Heart left ventricle (tissue), 16 donors: ENCODE data around the gene TMC4. TPM values are rescaled to one million over a fixed set of nuclear protein-coding genes. Genes with fewer than 3 reads are reported as not detected.
A peak's percentile ranks its signal among the peaks of the same experiment; 100 is the strongest.

Experiments used
- ATAC-seq, 4 donors: fragments of 200-7000 bp; cut with Tn5 transposase; one replicate each; pipeline ENCODE4 v1.9.1; 2020 to 2022; ENCODE audit warnings: moderate library complexity in 4 of 4, mild to moderate bottlenecking in 3 of 4, moderate number of reproducible peaks in 1 of 4
- DNase-seq, 5 donors: peaks; one replicate each; pipeline ENCODE4 v3.0.0-alpha.2; 2020
- H3K27ac ChIP-seq, 12 donors: fragments of 200-600 bp; sonication (generic) in 4 of 12; one replicate each; pipeline versions ENCODE4 v1.5.0 to v1.8.0; 2016 to 2022; ENCODE audit warnings: mild to moderate bottlenecking in 2 of 12
- H3K27me3 ChIP-seq, 9 donors: fragments of 200-600 bp; sonication (generic) in 2 of 9; one replicate each; pipeline versions ENCODE4 v1.5.1 to v1.8.0; 2016 to 2022; ENCODE audit warnings: mild to moderate bottlenecking in 3 of 9
- H3K36me3 ChIP-seq, 9 donors: fragments of 200-600 bp; sonication (generic) in 2 of 9; one replicate each; pipeline versions ENCODE4 v1.5.0 to v1.8.0; 2018 to 2022; ENCODE audit warnings: mild to moderate bottlenecking in 2 of 9
- H3K4me1 ChIP-seq, 12 donors: fragments of 200-600 bp; sonication (generic) in 4 of 12; one replicate each; pipeline versions ENCODE4 v1.5.0 to v1.8.0; 2016 to 2022; ENCODE audit warnings: mild to moderate bottlenecking in 3 of 12
- H3K4me3 ChIP-seq, 12 donors: fragments of 200-600 bp; sonication (generic) in 4 of 12; one replicate each; pipeline versions ENCODE4 v1.5.0 to v1.8.0; 2017 to 2022; ENCODE audit warnings: mild to moderate bottlenecking in 9 of 12, moderate library complexity in 4 of 12
- H3K9me3 ChIP-seq, 12 donors: fragments of 200-600 bp; sonication (generic) in 4 of 12; one replicate each; pipeline versions ENCODE4 v1.5.0 to v1.8.0; 2016 to 2022; ENCODE audit warnings: mild to moderate bottlenecking in 1 of 12
- POLR2A ChIP-seq, 2 donors: fragments of 450-650 bp; IDR thresholded peaks; one replicate each; pipeline ENCODE4 v1.6.1; 2017; ENCODE audit warnings: antibody characterized with exemption in 2 of 2, mild to moderate bottlenecking in 2 of 2, moderate library complexity in 2 of 2
- WGBS, 4 donors: extraction: QIAGEN DNeasy Blood & Tissue Kit in 2 of 4; methylation state at CpG; one replicate each; pipeline versions ENCODE4 v1.1.5 to v1.1.7; 2013 to 2018; 5-methylcytosine and 5-hydroxymethylcytosine counted together
- intact Hi-C, 10 donors: fragments of 100-400 bp; cut with DNase I; formaldehyde crosslinking; loops; one replicate each; pipeline versions ENCODE4 v1.11.1 to v1.14.2; 2022
- polyA plus RNA-seq, 2 donors: library from polyadenylated mRNA; stranded (reverse); fragments of 200-250 nt; gene quantifications; one replicate each; pipeline ENCODE4 v1.2.3, GENCODE V29; 2013
- total RNA-seq, 9 donors: library from RNA; depleted of rRNA in 2 of 9; stranded (reverse); fragments of >200 nt in 2 of 9; fragmentation: NEBNext Ultra II Directional in 3 of 9; extraction: Animal tissue kit (Norgen Biotek cat#: 25700) in 3 of 9; gene quantifications; one replicate each; pipeline versions ENCODE4 v1.1.0 to v1.2.4, GENCODE V29; 2016 to 2023
- TF ChIP-seq, protein P1 (sequence below), 12 donors: fragments of 200-600 bp; sonication (generic) in 4 of 12; IDR thresholded peaks; one replicate each; pipeline versions ENCODE4 v1.5.0 to v1.8.0; 2018 to 2022; ENCODE audit warnings: antibody characterized with exemption in 12 of 12, mild to moderate bottlenecking in 5 of 12
- donor health status: ischemic (EF 13 %, LVEDD 7.1; RV severe dilation, severe dysfunction).
- donor health status: healthy with polysubstance abuse.
- donor health status: DM: no; HTN: yes; CAD: no.
- donor health status: DM: no; HTN: no; CAD: no.
- donor health status: ischemic (EF 25% LVEDD 6.9; RV normal size, moderate dysfunction).
- donor health status: ischemic (EF 25% LVEDD 5.7; RV mildly dilated, moderate dysfunction).
- donor health status: healthy.
- donor health status: DM: yes; HTN: yes; CAD: no.
- donor health status: ischemic (EF 35%, LVEDD 5.7; RV mildly dilated, moderate dysfunction).
- donor health status: nonischemic (EF 11% LVEDD 7.7; RV severe dilation, severe dysfunction).
- donor health status: DM: yes; HTN: yes; CAD: no.
- donor health status: PGD.
- donor health status: ischemic (EF 29% LVEDD 5.4; RV normal size, mild dysfunction).
- donor health status: nonischemic (EF 23%, LVEDD 6.1; RV moderate dilation, normal function).

The TMC4 gene
- total and polyA plus RNA-seq, 11 donors = 0.58 to 4.5 (median 2.1) TPM; not detected in 1

DNA sequence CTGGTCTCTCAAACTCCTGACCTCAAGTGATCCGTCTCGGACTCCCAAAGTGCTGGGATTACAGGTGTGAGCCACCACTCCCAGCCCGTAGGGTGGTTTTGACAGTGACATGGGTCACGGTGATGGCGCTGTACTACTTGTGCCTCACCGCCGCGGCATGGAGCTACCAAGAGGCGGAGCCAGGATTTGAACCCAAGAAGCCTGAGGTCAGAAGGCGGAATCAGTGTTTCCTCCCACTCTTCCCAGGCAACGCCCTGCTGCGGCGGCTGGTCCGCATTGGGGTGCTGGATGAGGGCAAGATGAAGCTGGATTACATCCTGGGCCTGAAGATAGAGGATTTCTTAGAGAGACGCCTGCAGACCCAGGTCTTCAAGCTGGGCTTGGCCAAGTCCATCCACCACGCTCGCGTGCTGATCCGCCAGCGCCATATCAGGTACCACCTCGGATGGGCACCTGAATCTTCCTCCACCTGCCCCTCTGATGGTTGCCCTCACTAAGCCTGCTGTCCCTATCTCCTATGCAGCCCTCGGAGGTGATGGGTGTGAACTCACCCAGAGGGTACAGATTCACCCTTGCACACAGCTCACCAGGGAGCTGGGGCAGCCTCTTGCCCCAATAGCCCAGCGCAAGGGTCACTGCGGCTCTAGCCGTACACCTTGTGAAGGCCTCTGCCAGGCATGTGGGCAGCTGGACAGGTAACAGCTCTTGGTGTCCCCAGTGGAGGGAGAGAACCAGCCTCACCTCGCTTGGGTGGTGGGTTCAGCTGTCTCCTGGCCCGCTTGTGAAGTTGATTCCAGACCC is 33.3 kb upstream of the TMC4 start:
- ATAC-seq (no peak), DNase-seq (no peak)
- WGBS, 4 donors = 89 to 93% (median 92%) methylated on average over 24 to 27 of the region's 27 CpGs
- Histone ChIP-seq H3K4me1 (peaks cover 27 to 97% (median 71%) of the 10 kb centered on the region in 12 donors), H3K27ac (peak overlapping the region in 5 of 12 donors; percentile 49 to 91 (median 63)), H3K4me3 (peak overlapping the region in 1 of 12 donors; percentile 58), H3K27me3 (no peaks in the 10 kb centered on the region), H3K9me3 (no peaks in the 10 kb centered on the region), H3K36me3 (peaks cover 2 to 72% (median 67%) of the 10 kb centered on the region in 9 donors)
- TF ChIP-seq POLR2A (IDR thresholded peaks at IDR 0.05) = no peak
- TF ChIP-seq, protein P1, sequence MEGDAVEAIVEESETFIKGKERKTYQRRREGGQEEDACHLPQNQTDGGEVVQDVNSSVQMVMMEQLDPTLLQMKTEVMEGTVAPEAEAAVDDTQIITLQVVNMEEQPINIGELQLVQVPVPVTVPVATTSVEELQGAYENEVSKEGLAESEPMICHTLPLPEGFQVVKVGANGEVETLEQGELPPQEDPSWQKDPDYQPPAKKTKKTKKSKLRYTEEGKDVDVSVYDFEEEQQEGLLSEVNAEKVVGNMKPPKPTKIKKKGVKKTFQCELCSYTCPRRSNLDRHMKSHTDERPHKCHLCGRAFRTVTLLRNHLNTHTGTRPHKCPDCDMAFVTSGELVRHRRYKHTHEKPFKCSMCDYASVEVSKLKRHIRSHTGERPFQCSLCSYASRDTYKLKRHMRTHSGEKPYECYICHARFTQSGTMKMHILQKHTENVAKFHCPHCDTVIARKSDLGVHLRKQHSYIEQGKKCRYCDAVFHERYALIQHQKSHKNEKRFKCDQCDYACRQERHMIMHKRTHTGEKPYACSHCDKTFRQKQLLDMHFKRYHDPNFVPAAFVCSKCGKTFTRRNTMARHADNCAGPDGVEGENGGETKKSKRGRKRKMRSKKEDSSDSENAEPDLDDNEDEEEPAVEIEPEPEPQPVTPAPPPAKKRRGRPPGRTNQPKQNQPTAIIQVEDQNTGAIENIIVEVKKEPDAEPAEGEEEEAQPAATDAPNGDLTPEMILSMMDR (IDR thresholded peaks at IDR 0.05) = no peak
- intact Hi-C loops = no loop called here

DNA sequence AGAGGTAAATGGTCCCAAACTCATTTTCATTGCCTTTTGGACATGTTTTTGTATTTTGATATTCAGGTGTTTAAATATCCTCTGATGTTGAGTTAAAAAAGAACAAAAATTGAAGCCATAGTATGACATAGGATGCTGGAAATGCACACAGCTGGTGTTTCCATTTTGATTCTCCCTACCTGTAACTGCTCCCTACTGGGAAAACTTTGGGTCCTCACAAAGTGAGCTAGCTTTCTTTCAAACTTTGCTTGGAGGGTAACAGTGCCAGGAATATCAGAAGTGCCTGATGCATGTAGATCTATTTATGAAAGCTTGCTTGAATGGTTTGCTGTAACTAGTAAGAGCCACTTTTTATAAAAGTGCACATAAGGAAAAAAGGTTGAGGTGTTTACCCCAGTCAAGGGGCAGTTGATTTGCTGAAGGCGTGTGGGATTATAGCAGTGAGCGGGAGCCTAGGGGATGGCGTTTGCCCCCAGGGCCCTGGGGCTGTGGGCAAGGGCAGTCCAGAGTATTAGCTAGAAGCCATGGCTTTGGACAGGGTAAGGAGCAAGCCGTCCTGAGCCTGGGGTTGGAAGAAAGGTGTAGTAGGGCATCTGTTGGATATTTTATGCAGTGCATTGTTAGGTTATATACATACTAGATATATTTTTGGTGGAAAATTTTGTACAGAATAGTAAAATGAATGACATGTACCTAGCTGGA is 32.0 kb upstream of the TMC4 start:
- intact Hi-C loops = loop anchor here in 1 of 10 donors (5.0 kb wide), 1 partner anchor 38 kb away; no protein-coding TSS in a partner anchor
- Histone ChIP-seq H3K27me3 (no peaks in the 10 kb centered on the region), H3K4me1 (peaks cover 27 to 88% (median 67%) of the 10 kb centered on the region in 12 donors), H3K9me3 (no peaks in the 10 kb centered on the region), H3K36me3 (peaks cover 2 to 72% (median 67%) of the 10 kb centered on the region in 9 donors), H3K27ac (peak overlapping the region in 1 of 12 donors; percentile 91), H3K4me3 (peak overlapping the region in 1 of 12 donors; percentile 58)
- WGBS, 4 donors = 65 to 75% (median 72%) methylated on average over 4 of the region's 4 CpGs
- DNase-seq (no peak), ATAC-seq (no peak)
- TF ChIP-seq, protein P1 (IDR thresholded peaks at IDR 0.05) = no peak
- TF ChIP-seq POLR2A (IDR thresholded peaks at IDR 0.05) = no peak

DNA sequence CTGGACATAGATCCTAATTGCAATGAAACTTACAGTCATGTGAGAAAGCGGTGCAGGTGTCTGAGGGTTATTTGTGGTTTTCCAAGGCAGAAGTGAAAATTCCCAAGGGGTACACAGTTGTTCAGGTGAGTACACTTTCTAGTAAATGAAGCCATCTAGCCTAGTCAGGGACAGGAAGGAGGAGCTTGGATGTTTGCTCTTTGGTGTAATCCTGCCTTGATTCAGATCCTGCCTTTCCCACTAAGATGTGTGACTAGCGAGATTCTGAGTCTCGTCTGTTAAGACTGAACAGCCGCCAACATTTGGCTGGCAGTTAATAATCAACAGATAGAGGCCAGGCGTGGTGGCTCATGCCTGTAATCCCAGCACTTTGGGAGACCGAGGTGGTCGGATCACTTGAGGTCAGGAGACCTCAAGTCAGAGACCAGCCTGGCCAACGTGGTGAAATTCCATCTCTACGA is 30.2 kb upstream of the TMC4 start:
- Histone ChIP-seq H3K4me1 (peaks cover 19 to 77% (median 52%) of the 10 kb centered on the region in 12 donors), H3K4me3 (peak overlapping the region in 3 of 12 donors; percentile 11 to 79 (median 20)), H3K27ac (peak overlapping the region in 2 of 12 donors; percentile 20 to 91), H3K36me3 (peaks cover 2 to 69% (median 63%) of the 10 kb centered on the region in 9 donors), H3K27me3 (no peaks in the 10 kb centered on the region), H3K9me3 (no peaks in the 10 kb centered on the region)
- no peak for ATAC-seq
- no peak for TF ChIP-seq POLR2A (IDR thresholded peaks at IDR 0.05)
- TF ChIP-seq, protein P1 (IDR thresholded peaks at IDR 0.05) = no peak
- intact Hi-C loops = loop anchor here in 1 of 10 donors (5.0 kb wide), 1 partner anchor 36 kb away; no protein-coding TSS in a partner anchor
- WGBS, 4 donors = 41 to 56% (median 49%) methylated on average over 9 of the region's 9 CpGs
- no peak for DNase-seq
